GM23338 (cell line): ENCODE data around the gene MYO7B. TPM values are rescaled to one million over a fixed set of nuclear protein-coding genes. Genes with fewer than 3 reads are reported as not detected.

Experiments used
- ATAC-seq: fragments of 200-7000 bp; cut with Tn5 transposase; 3 replicates; pipeline ENCODE4 v1.9.1; 2020
- DNase-seq: peaks from one replicate; pipeline ENCODE4 v3.0.0-alpha.2; 2015; ENCODE audit warnings: low spot score
- H2AFZ ChIP-seq: fragments of 200-600 bp; sonication (generic); 2 replicates; pipeline ENCODE4 v1.8.0; 2016; ENCODE audit warnings: antibody characterized with exemption, mild to moderate bottlenecking, moderate library complexity
- H3F3A ChIP-seq: fragments of 200-600 bp; sonication (generic); replicated peaks from 2 replicates; pipeline ENCODE4 v1.8.0; 2017; ENCODE audit warnings: antibody characterized with exemption, mixed run types, low read depth
- H3K27ac ChIP-seq: fragments of 200-600 bp; sonication (generic); 2 replicates; pipeline ENCODE4 v1.6.1; 2016; ENCODE audit warnings: low read depth
- H3K27me3 ChIP-seq: fragments of 200-600 bp; sonication (generic); 2 replicates; pipeline ENCODE4 v1.8.0; 2016; ENCODE audit warnings: mild to moderate bottlenecking, mixed run types, moderate library complexity; ENCODE audit not compliant: insufficient read depth
- H3K36me3 ChIP-seq: fragments of 200-600 bp; sonication (generic); 2 replicates; pipeline ENCODE4 v1.8.0; 2016; ENCODE audit warnings: mild to moderate bottlenecking; ENCODE audit not compliant: insufficient read depth
- H3K4me1 ChIP-seq: fragments of 200-600 bp; sonication (generic); 2 replicates; pipeline ENCODE4 v1.8.0; 2016; ENCODE audit warnings: mild to moderate bottlenecking, moderate library complexity; ENCODE audit not compliant: insufficient read depth
- H3K4me2 ChIP-seq: fragments of 200-600 bp; sonication (generic); 2 replicates; pipeline ENCODE4 v1.7.1; 2017; ENCODE audit warnings: mixed run types
- H3K4me3 ChIP-seq: fragments of 200-600 bp; sonication (generic); 2 replicates; pipeline ENCODE4 v1.6.1; 2016; ENCODE audit warnings: mixed run types
- H3K79me2 ChIP-seq: fragments of 200-600 bp; sonication (generic); replicated peaks from 2 replicates; pipeline ENCODE4 v1.8.0; 2017; ENCODE audit warnings: mild to moderate bottlenecking; ENCODE audit not compliant: insufficient read depth
- H3K9me2 ChIP-seq: fragments of 200-600 bp; sonication (generic); 2 replicates; pipeline ENCODE4 v1.8.0; 2017; ENCODE audit not compliant: insufficient read depth
- H4K20me1 ChIP-seq: fragments of 200-600 bp; sonication (generic); replicated peaks from 2 replicates; pipeline ENCODE4 v1.8.0; 2017; ENCODE audit warnings: mild to moderate bottlenecking; ENCODE audit not compliant: insufficient read depth
- H3K27ac Mint-ChIP-seq: 2 replicates; pipeline ENCODE4 v1.8.0; 2020; ENCODE audit warnings: inconsistent platforms, mild to moderate bottlenecking, moderate library complexity, mixed read lengths
- H3K27me3 Mint-ChIP-seq: 3 replicates; pipeline ENCODE4 v1.8.0; 2022; ENCODE audit warnings: low read depth, mild to moderate bottlenecking, moderate library complexity, mixed read lengths, inconsistent platforms; ENCODE audit not compliant: insufficient read depth, poor library complexity
- H3K36me3 Mint-ChIP-seq: 3 replicates; pipeline ENCODE4 v1.8.0; 2021; ENCODE audit warnings: low read depth, mild to moderate bottlenecking, inconsistent platforms, moderate library complexity, mixed read lengths
- H3K4me1 Mint-ChIP-seq: 3 replicates; pipeline ENCODE4 v1.8.0; 2020; ENCODE audit warnings: mild to moderate bottlenecking, inconsistent platforms, mixed read lengths
- H3K4me3 Mint-ChIP-seq: 3 replicates; pipeline ENCODE4 v1.8.0; 2021; ENCODE audit warnings: moderate library complexity, mild to moderate bottlenecking, inconsistent platforms, mixed read lengths
- H3K9me3 Mint-ChIP-seq: 3 replicates; pipeline ENCODE4 v1.8.0; 2020; ENCODE audit warnings: moderate library complexity, mild to moderate bottlenecking, inconsistent platforms, mixed read lengths
- CREB1 ChIP-seq: fragments of 250-450 bp; sonication (Bioruptor Pico); IDR thresholded peaks from 2 replicates; pipeline ENCODE4 v1.5.0; 2020; ENCODE audit warnings: low read depth, mild to moderate bottlenecking, moderate library complexity
- CTCF ChIP-seq, 2 experiments: fragments of 200-600 bp in 1 of 2; sonication (generic) in 1 of 2; conservative IDR thresholded peaks; 2 replicates each; pipeline versions ENCODE4 v1.5.1 to v1.6.1; 2016 to 2017; ENCODE audit warnings: antibody characterized with exemption in 2 of 2, low read depth in 2 of 2, mild to moderate bottlenecking in 2 of 2, moderate library complexity in 1 of 2
- EZH2 ChIP-seq: fragments of 200-600 bp; sonication (generic); IDR thresholded peaks from one replicate; pipeline ENCODE4 v1.8.0; 2017; ENCODE audit warnings: antibody characterized with exemption, mild to moderate bottlenecking, low read depth; ENCODE audit not compliant: unreplicated experiment
- EZH2phosphoT487 ChIP-seq: fragments of 200-600 bp; sonication (generic); IDR thresholded peaks from one replicate; pipeline ENCODE4 v1.8.1; 2018; ENCODE audit warnings: antibody characterized with exemption; ENCODE audit not compliant: unreplicated experiment
- JUNB ChIP-seq: IDR thresholded peaks from one replicate; pipeline ENCODE4 v1.6.1; 2016; ENCODE audit warnings: antibody characterized with exemption; ENCODE audit not compliant: unreplicated experiment
- NANOG ChIP-seq: IDR thresholded peaks from 2 replicates; pipeline ENCODE4 v1.6.1; 2016; ENCODE audit warnings: antibody characterized with exemption, borderline replicate concordance
- POLR2AphosphoS5 ChIP-seq: IDR thresholded peaks from 2 replicates; pipeline ENCODE4 v1.6.1; 2016; ENCODE audit warnings: antibody characterized with exemption, low read depth
- REST ChIP-seq: IDR thresholded peaks from one replicate; pipeline ENCODE4 v1.6.1; 2018; ENCODE audit warnings: antibody characterized with exemption; ENCODE audit not compliant: unreplicated experiment
- STAT1 ChIP-seq: IDR thresholded peaks from one replicate; pipeline ENCODE4 v1.6.1; 2016; ENCODE audit warnings: antibody characterized with exemption; ENCODE audit not compliant: unreplicated experiment
- ZNF114 ChIP-seq: fragments of 250-450 bp; sonication (Bioruptor Pico); IDR thresholded peaks from 2 replicates; pipeline ENCODE4 v1.5.0; 2020; ENCODE audit warnings: mild to moderate bottlenecking, moderate library complexity
- polyA plus RNA-seq: library from polyadenylated mRNA; unstranded; fragments of >200 nt; fragmentation: Nextera tagmentation; extraction: Ambion mirVana; gene quantifications from 2 replicates; pipeline ENCODE4 v1.2.1, GENCODE V29; 2016
- total RNA-seq: library from RNA; depleted of rRNA; stranded (reverse); fragments of >200 nt; shearing (Covaris generic); gene quantifications from 2 replicates; pipeline ENCODE4 v1.2.3, GENCODE V29; 2014
- TF ChIP-seq, protein P1 (sequence below): IDR thresholded peaks from 2 replicates; pipeline ENCODE4 v1.6.1; 2016; ENCODE audit warnings: antibody characterized with exemption

The MYO7B gene
- total and polyA plus RNA-seq, 2 experiments from 2014 or later: not detected

DNA sequence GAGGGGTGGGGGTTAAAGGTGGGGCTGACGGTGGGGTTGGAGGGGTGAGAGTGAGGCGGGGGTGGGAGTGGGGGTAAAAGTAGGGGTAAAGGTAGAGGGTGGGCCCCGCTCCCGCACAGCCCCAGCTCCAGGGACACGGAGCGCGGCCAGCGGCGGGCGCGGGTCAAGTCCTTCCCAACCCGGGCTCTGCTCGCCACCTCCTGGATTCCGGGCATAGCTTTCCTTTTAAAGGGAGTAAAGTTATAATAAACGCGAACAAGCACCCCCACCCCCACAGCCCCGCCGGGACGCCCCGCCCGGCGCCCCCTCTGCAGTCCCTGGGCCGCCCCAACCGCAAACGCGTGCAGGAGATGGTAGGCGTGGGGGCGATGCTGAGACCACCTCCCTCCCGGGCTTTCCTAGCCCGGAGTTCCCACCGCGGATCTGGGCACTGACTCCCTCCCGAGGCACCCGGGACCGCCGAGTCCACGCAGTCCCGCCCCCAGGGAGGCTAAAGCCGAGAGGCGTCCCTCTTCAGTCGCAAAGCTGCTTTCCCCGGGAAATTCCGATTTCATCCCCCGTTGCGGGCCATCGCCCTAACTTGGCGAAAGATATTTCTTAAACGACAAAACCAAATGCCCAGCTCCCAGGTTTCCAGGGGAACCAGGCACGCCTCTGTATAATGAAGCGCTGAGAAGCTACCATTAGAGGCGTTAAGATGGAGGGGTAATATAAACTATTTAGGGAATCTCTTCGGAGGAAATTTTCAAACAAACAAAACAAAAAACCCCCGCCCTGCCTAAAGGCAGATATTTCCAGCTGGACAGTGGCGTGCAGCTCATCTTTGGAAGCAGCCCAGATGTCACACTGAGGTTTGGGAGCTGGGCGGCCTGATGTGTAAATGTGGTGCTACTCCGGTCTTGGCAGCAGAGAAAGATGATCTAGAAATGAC, 140.1 kb downstream of the MYO7B start, which contains the start of gene LIMS2:
TSS of gene LIMS2 (minus strand) at position 200 of the 931 bp plus-strand sequence. CDS start 506 bp downstream, outside the sequence.
- Mint-ChIP-seq H3K4me1 (peaks cover 8% of the 10 kb centered on the region), H3K27me3 (peaks cover 46% of the 10 kb centered on the region), H3K4me3 (peak within 1 kb of the TSS; percentile 82), H3K9me3 (no peaks in the 10 kb centered on the region), H3K27ac (no peak within 1 kb of the TSS), H3K36me3 (no peaks in the 10 kb centered on the region)
- no peak within 1 kb of the TSS for H3K27ac ChIP-seq
- peak within 1 kb of the TSS; percentile 73 for H3K4me3 ChIP-seq
- no peaks in the 10 kb centered on the region for H3K36me3 ChIP-seq
- 0 out of 2 replicates have a peak, but pooled peaks cover 4% of the 10 kb centered on the region for H3F3A ChIP-seq
- H2AFZ ChIP-seq: peak within 1 kb of the TSS; percentile 92
- peaks cover 6% of the 10 kb centered on the region for H3K4me1 ChIP-seq
- TF ChIP-seq POLR2AphosphoS5: no peak
- TF ChIP-seq, protein P1, sequence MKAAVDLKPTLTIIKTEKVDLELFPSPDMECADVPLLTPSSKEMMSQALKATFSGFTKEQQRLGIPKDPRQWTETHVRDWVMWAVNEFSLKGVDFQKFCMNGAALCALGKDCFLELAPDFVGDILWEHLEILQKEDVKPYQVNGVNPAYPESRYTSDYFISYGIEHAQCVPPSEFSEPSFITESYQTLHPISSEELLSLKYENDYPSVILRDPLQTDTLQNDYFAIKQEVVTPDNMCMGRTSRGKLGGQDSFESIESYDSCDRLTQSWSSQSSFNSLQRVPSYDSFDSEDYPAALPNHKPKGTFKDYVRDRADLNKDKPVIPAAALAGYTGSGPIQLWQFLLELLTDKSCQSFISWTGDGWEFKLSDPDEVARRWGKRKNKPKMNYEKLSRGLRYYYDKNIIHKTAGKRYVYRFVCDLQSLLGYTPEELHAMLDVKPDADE: no peak
- no peak for TF ChIP-seq JUNB
- peak in 1 of 2 experiments; percentile 21; a peak in 1 of 4 replicates for TF ChIP-seq CTCF (conservative IDR thresholded peaks at IDR 0.05; ENCODE audit: low read depth in 2 of 2)
- TF ChIP-seq EZH2: peak; percentile 44
- no peak for TF ChIP-seq EZH2phosphoT487
- no peak for TF ChIP-seq ZNF114 (CRISPR knock-in tag)
- no peaks in the 10 kb centered on the region for H3K79me2 ChIP-seq
- DNase-seq (peak; percentile 77), ATAC-seq (peak; percentile 58)
- H4K20me1 ChIP-seq: no peaks in the 10 kb centered on the region
- no peaks in the 10 kb centered on the region for H3K9me2 ChIP-seq
- peaks cover 52% of the 10 kb centered on the region for H3K27me3 ChIP-seq
- peak within 1 kb of the TSS; percentile 91 for H3K4me2 ChIP-seq

- Mint-ChIP-seq H3K36me3 (no peaks in the 10 kb centered on the region), H3K4me3 (no peak overlapping the region), H3K4me1 (peaks cover 8% of the 10 kb centered on the region), H3K27ac (no peak overlapping the region), H3K27me3 (peaks cover 48% of the 10 kb centered on the region), H3K9me3 (no peaks in the 10 kb centered on the region)
- H3K79me2 ChIP-seq: no peaks in the 10 kb centered on the region
- no peak for ATAC-seq
- H3K27me3 ChIP-seq: peaks cover 52% of the 10 kb centered on the region
- no peak overlapping the region for H3K27ac ChIP-seq
- no peak overlapping the region for H3K4me2 ChIP-seq
- DNase-seq: no peak
- H4K20me1 ChIP-seq: no peaks in the 10 kb centered on the region
- H3K4me1 ChIP-seq: peaks cover 6% of the 10 kb centered on the region
- 0 out of 2 replicates have a peak, but pooled peaks cover 4% of the 10 kb centered on the region for H3F3A ChIP-seq
- no peak overlapping the region for H3K4me3 ChIP-seq
- no peaks in the 10 kb centered on the region for H3K36me3 ChIP-seq
- no peaks in the 10 kb centered on the region for H3K9me2 ChIP-seq
- TF ChIP-seq CREB1 (CRISPR knock-in tag) (no peak), NANOG (no peak), POLR2AphosphoS5 (no peak), EZH2phosphoT487 (no peak), REST (no peak), CTCF (conservative IDR thresholded peaks at IDR 0.05; ENCODE audit: low read depth in 2 of 2) (no peak), STAT1 (no peak)
- H2AFZ ChIP-seq: no peak overlapping the region
Observed at GRCh38 chr2:127676906-127677305, 141.4 kb downstream of the MYO7B start.
